ENCODE measurements around the gene SEMA4A.

DNA sequence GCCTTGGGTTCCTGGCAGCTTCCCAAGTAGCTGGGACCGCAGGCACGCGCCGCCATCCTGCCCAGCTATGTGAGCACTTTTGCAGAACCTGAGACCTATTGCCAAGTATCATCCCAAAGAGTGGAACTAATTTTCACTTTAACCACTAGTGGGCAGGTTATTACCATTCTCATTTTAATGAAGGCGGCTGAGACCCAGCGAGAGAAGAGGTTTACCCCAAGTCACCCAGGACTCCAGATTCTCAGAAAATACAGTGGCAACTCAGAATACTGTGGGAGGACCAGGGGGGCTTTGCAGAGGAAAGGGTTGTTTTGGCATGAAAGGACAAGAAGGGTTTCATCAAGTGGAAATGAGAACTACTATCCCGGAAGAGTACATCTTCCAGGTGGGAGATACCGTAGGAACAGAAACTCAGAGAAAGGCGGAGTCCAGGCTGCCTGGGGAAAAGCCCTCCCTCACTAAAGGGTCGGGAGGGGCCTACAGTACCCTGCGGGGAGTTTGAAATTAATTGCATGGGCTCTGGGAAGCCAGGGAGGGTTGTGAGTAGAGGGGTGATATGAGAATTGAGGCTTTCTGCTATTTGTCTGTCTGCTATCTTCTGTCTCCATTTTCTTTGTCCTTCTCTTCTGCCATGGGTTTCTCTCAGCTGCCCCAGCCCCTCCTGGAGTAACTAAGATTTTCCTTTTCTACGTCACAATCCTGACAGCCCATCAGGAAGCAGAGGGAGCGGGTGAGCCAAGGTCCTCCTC is 7.2 kb upstream of the SEMA4A start:
- TF ChIP-seq, protein P1, sequence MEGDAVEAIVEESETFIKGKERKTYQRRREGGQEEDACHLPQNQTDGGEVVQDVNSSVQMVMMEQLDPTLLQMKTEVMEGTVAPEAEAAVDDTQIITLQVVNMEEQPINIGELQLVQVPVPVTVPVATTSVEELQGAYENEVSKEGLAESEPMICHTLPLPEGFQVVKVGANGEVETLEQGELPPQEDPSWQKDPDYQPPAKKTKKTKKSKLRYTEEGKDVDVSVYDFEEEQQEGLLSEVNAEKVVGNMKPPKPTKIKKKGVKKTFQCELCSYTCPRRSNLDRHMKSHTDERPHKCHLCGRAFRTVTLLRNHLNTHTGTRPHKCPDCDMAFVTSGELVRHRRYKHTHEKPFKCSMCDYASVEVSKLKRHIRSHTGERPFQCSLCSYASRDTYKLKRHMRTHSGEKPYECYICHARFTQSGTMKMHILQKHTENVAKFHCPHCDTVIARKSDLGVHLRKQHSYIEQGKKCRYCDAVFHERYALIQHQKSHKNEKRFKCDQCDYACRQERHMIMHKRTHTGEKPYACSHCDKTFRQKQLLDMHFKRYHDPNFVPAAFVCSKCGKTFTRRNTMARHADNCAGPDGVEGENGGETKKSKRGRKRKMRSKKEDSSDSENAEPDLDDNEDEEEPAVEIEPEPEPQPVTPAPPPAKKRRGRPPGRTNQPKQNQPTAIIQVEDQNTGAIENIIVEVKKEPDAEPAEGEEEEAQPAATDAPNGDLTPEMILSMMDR (IDR thresholded peaks at IDR 0.05; ENCODE audit: control extremely low read depth in 1 of 3, insufficient read depth in 1 of 3, low read depth in 1 of 3, low read length in 3 of 3): peak in 2 of 3 experiments; percentile 60 to 62; a peak in 3 of 4 replicates
- TF ChIP-seq EZH2 (IDR thresholded peaks at IDR 0.05; ENCODE audit: low read depth, low read length, severe bottlenecking) (no peak), CBX8 (IDR thresholded peaks at IDR 0.05; ENCODE audit: borderline replicate concordance, low read depth, low read length) (no peak), TEAD4 (IDR thresholded peaks at IDR 0.05; ENCODE audit: low read depth, low read length) (no peak)
